Activated T-cell treated with anti-CD3 and anti-CD28 coated beads for 4 hours (primary cell): ENCODE results near the gene KCNH5.

Source experiments
- DNase-seq: peaks from one replicate; pipeline ENCODE4 v3.0.0-alpha.2; 2020

Gene KCNH5

GRCh38 chr14:62736048-62737043, 308.9 kb downstream of the KCNH5 start:
- no peak for DNase-seq

- no peak for DNase-seq
Observed at GRCh38 chr14:62734831-62735230, 310.4 kb downstream of the KCNH5 start.

GRCh38 chr14:62722406-62722805, 322.9 kb downstream of the KCNH5 start:
- DNase-seq = no peak

- no peak for DNase-seq
Observed at GRCh38 chr14:62718629-62719028, 326.6 kb downstream of the KCNH5 start.

- no peak for DNase-seq
Observed at GRCh38 chr14:62711351-62712023, 333.8 kb downstream of the KCNH5 start.

- no peak for DNase-seq
Observed at GRCh38 chr14:62710811-62711210, 334.4 kb downstream of the KCNH5 start.

GRCh38 chr14:62709773-62710172, 335.5 kb downstream of the KCNH5 start:
- DNase-seq = no peak

GRCh38 chr14:62706217-62706616, 339.0 kb downstream of the KCNH5 start:
- no peak for DNase-seq

- DNase-seq = no peak
Observed at GRCh38 chr14:62697461-62697860, 347.8 kb downstream of the KCNH5 start.

GRCh38 chr14:62696929-62697328, 348.3 kb downstream of the KCNH5 start:
- DNase-seq = no peak

GRCh38 chr14:62696331-62696924, 348.8 kb downstream of the KCNH5 start:
- no peak for DNase-seq

- DNase-seq = no peak
Observed at GRCh38 chr14:62694075-62694474, 351.2 kb downstream of the KCNH5 start.

- DNase-seq = no peak
Observed at GRCh38 chr14:62692490-62693106, 352.7 kb downstream of the KCNH5 start.

GRCh38 chr14:62691647-62692489, 353.4 kb downstream of the KCNH5 start:
- no peak for DNase-seq

GRCh38 chr14:62689733-62690132, 355.5 kb downstream of the KCNH5 start:
- no peak for DNase-seq

- DNase-seq = no peak
Observed at GRCh38 chr14:62687818-62688217, 357.4 kb downstream of the KCNH5 start.

GRCh38 chr14:62684376-62684775, 360.9 kb downstream of the KCNH5 start:
- DNase-seq = no peak

GRCh38 chr14:62682208-62682607, 363.1 kb downstream of the KCNH5 start:
- DNase-seq = no peak

GRCh38 chr14:62674563-62675237, 370.6 kb downstream of the KCNH5 start:
- no peak for DNase-seq

GRCh38 chr14:62673014-62673755, 372.1 kb downstream of the KCNH5 start:
- DNase-seq = no peak

- no peak for DNase-seq
Observed at GRCh38 chr14:62670526-62670925, 374.7 kb downstream of the KCNH5 start.
